H1 (cell line): ENCODE results near the gene B4GAT1. TPM values are rescaled to one million over a fixed set of nuclear protein-coding genes. Genes with fewer than 3 reads are reported as not detected.

Source experiments
- BCL11A ChIP-seq, 2 experiments: IDR thresholded peaks; one replicate each; pipeline ENCODE4 v1.6.1; 2011; ENCODE audit warnings: low read depth in 2 of 2, low read length in 2 of 2, mild to moderate bottlenecking in 2 of 2
- CTBP2 ChIP-seq: IDR thresholded peaks from 2 replicates; pipeline ENCODE4 v1.7.0; 2011; ENCODE audit warnings: borderline replicate concordance, mild to moderate bottlenecking, moderate library complexity, mixed read lengths, low read length; ENCODE audit not compliant: insufficient read depth, insufficient read length
- KDM1A ChIP-seq: fragments of 200-600, 300-600 bp; sonication (generic); IDR thresholded peaks from 2 replicates; pipeline ENCODE4 v1.7.1; 2016; ENCODE audit warnings: mild to moderate bottlenecking, low read length, borderline replicate concordance
- NRF1 ChIP-seq: IDR thresholded peaks from 2 replicates; pipeline ENCODE4 v1.6.1; 2011; ENCODE audit warnings: mild to moderate bottlenecking, low read depth, low read length, improper control_type of control experiment
- SP1 ChIP-seq: IDR thresholded peaks from 2 replicates; pipeline ENCODE4 v1.6.1; 2011; ENCODE audit warnings: low read depth, low read length
- TCF12 ChIP-seq: IDR thresholded peaks from 2 replicates; pipeline ENCODE4 v1.6.1; 2011; ENCODE audit warnings: low read depth, mild to moderate bottlenecking, low read length
- TEAD4 ChIP-seq: IDR thresholded peaks from 2 replicates; pipeline ENCODE4 v1.6.1; 2012; ENCODE audit warnings: low read depth, low read length, inconsistent platforms, mixed read lengths
- ZNF274 ChIP-seq: IDR thresholded peaks from 2 replicates; pipeline ENCODE4 v1.7.0; 2012; ENCODE audit warnings: low read length, borderline replicate concordance; ENCODE audit errors: extremely low read depth
- polyA plus RNA-seq, 7 experiments: library from polyadenylated mRNA; depleted of rRNA in 3 of 7; stranded (reverse) in 5 of 7; unstranded in 2 of 7; fragments of >200 nt in 5 of 7; fragments of 200-250 nt in 2 of 7; gene quantifications; 1 replicate in 5 of 7; 2 replicates in 1 of 7; 4 replicates in 1 of 7; pipeline versions ENCODE4 v1.2.1 to v1.2.3, GENCODE V29; 2011 to 2013; ENCODE audit warnings: missing spikeins in 2 of 7, mixed read lengths in 2 of 7
- total RNA-seq: library from RNA; stranded (reverse); fragmentation: NEBNext Ultra II Directional; extraction: Animal tissue kit (Norgen Biotek cat#: 25700); gene quantifications from 2 replicates; pipeline ENCODE4 v1.2.1, GENCODE V29; 2021

Gene B4GAT1
- total and polyA plus RNA-seq, 2 of the 8 experiments (the other 6 are each of a cell fraction or from before 2014, with no cell fraction given) = 22.2 to 27.8 TPM

DNA sequence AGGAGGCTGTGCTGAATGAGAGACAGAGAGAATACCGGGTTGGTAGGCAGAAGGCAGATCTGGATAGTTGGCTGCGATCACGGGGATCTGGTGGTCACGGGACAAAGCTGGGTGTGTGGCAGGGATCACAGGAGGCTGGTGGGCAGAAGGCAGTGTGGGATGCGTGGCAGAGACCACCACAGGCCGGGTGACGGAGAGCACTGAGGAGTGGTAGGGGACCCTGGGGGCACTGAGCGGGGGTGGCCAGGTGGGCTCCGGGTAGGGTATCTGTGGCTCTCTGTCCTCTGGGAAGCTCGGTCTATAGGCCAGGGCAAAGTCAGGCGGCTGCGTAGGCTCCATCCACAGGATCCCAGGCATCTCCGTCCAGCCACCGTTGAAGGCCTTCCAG is 31.9 kb downstream of the B4GAT1 start (continued):
- TF ChIP-seq ZNF274 (no peak), TCF12 (no peak), KDM1A (no peak), TEAD4 (no peak), CTBP2 (no peak), SP1 (no peak), BCL11A (IDR thresholded peaks at IDR 0.05; ENCODE audit: low read depth in 2 of 2, low read length in 2 of 2) (no peak), NRF1 (no peak)
